ENCODE results near the gene NAPEPLD.

- TF ChIP-seq CTCF (IDR thresholded peaks at IDR 0.05; ENCODE audit: extremely low read depth in 1 of 2, insufficient read depth in 1 of 2, low read depth in 1 of 2, low read length in 2 of 2) (no peak), EZH2 (IDR thresholded peaks at IDR 0.05; ENCODE audit: borderline replicate concordance, low read depth, low read length, severe bottlenecking) (no peak)
These were observed 54.8 kb downstream of the NAPEPLD start for GRCh38 chr7:103094102-103094501.

Data from endothelial cell of umbilical vein (primary cell).